Esophagus muscularis mucosa (tissue), 4 donors: ENCODE measurements around the gene ZFP91. TPM values are rescaled to one million over a fixed set of nuclear protein-coding genes. Genes with fewer than 3 reads are reported as not detected.

Source experiments
- DNase-seq: peaks from one replicate; pipeline ENCODE4 v3.0.0-alpha.2; 2017; ENCODE audit errors: extremely low spot score
- H3K27ac ChIP-seq, 4 donors: fragments of 200-600 bp; sonication (generic); replicated peaks in 1 of 4; 1 replicate in 3 of 4; 2 replicates in 1 of 4; pipeline ENCODE4 v1.5.1; 2016 to 2019; ENCODE audit warnings: mild to moderate bottlenecking in 1 of 4
- H3K27me3 ChIP-seq, 4 donors: fragments of 200-600 bp; sonication (generic); one replicate each; pipeline versions ENCODE4 v1.5.1 to v1.6.0; 2016 to 2019
- H3K36me3 ChIP-seq, 4 donors: fragments of 200-600 bp; sonication (generic); one replicate each; pipeline ENCODE4 v1.5.1; 2016 to 2019
- H3K4me1 ChIP-seq, 4 donors: fragments of 200-600 bp; sonication (generic); one replicate each; pipeline ENCODE4 v1.5.1; 2016 to 2019
- H3K4me3 ChIP-seq, 4 donors: fragments of 200-600 bp; sonication (generic); 1 replicate in 2 of 4; 2 replicates in 2 of 4; pipeline ENCODE4 v1.5.1; 2016 to 2019; ENCODE audit warnings: mild to moderate bottlenecking in 4 of 4, moderate library complexity in 1 of 4
- H3K9me3 ChIP-seq, 4 donors: fragments of 200-600 bp; sonication (generic); 1 replicate in 3 of 4; 2 replicates in 1 of 4; pipeline ENCODE4 v1.5.1; 2016 to 2019
- CTCF ChIP-seq, 3 experiments: fragments of 200-600 bp in 2 of 3; fragments of 450-650 bp in 1 of 3; sonication (generic) in 2 of 3; IDR thresholded peaks; one replicate each; pipeline ENCODE4 v1.5.1; 2017 to 2019; ENCODE audit warnings: antibody characterized with exemption in 3 of 3, mild to moderate bottlenecking in 2 of 3, moderate library complexity in 1 of 3
- EP300 ChIP-seq: sonication (generic); formaldehyde crosslinking; IDR thresholded peaks from one replicate; pipeline ENCODE4 v1.6.1; 2017; ENCODE audit warnings: antibody characterized with exemption
- POLR2A ChIP-seq: fragments of 450-650 bp; IDR thresholded peaks from one replicate; pipeline ENCODE4 v1.6.1; 2017; ENCODE audit warnings: antibody characterized with exemption, moderate library complexity, mild to moderate bottlenecking, low read depth
- POLR2AphosphoS5 ChIP-seq, 2 donors: sonication (generic); formaldehyde crosslinking; IDR thresholded peaks; one replicate each; pipeline ENCODE4 v1.6.1; 2017; ENCODE audit warnings: antibody characterized with exemption in 2 of 2
- WGBS: methylation state at CpG from one replicate; pipeline ENCODE4 v1.1.5; 2018; 5-methylcytosine and 5-hydroxymethylcytosine counted together
- intact Hi-C: fragments of 100-400 bp; cut with DNase I; formaldehyde crosslinking; loops from one replicate; pipeline ENCODE4 v1.15.1; 2023
- total RNA-seq, 4 donors: library from RNA; depleted of rRNA; stranded (reverse); fragments of >200 nt; gene quantifications; one replicate each; pipeline versions ENCODE4 v1.1.0 to v1.2.1, GENCODE V29; 2016

Gene ZFP91
- total RNA-seq, 4 donors from 2014 or later: 71.1 to 90.2 (median 77.7) TPM

- Histone ChIP-seq H3K4me1 (peaks cover 0 to 6% (median 4%) of the 10 kb centered on the region in 4 donors), H3K27ac (no peak overlapping the region), H3K36me3 (no peaks in the 10 kb centered on the region), H3K27me3 (no peaks in the 10 kb centered on the region), H3K9me3 (no peaks in the 10 kb centered on the region), H3K4me3 (no peak overlapping the region)
- DNase-seq: no peak
- TF ChIP-seq EP300 (no peak), CTCF (IDR thresholded peaks at IDR 0.05) (no peak), POLR2AphosphoS5 (IDR thresholded peaks at IDR 0.05) (no peak), POLR2A (no peak)
- intact Hi-C loops: loop anchor here (10.0 kb wide), 1 partner anchor 485 kb away; no protein-coding TSS in a partner anchor
Measured at GRCh38 chr11:58649623-58650022, 70.8 kb downstream of the ZFP91 start.

- WGBS: 67% methylated on average over 1 of the region's 1 CpG
- H3K36me3 ChIP-seq: no peaks in the 10 kb centered on the region
- no peaks in the 10 kb centered on the region for H3K9me3 ChIP-seq
- H3K4me3 ChIP-seq: no peak overlapping the region
- TF ChIP-seq POLR2A: no peak
- TF ChIP-seq EP300: no peak
- no peak for TF ChIP-seq POLR2AphosphoS5 (IDR thresholded peaks at IDR 0.05)
- no peak for TF ChIP-seq CTCF (IDR thresholded peaks at IDR 0.05)
- no peak overlapping the region for H3K27ac ChIP-seq
- H3K27me3 ChIP-seq: no peaks in the 10 kb centered on the region
- peaks cover 0 to 6% (median 4%) of the 10 kb centered on the region in 4 donors for H3K4me1 ChIP-seq
- no peak for DNase-seq
- intact Hi-C loops: loop anchor here (10.0 kb wide), 1 partner anchor 484 kb away; no protein-coding TSS in a partner anchor
Measured at GRCh38 chr11:58650496-58650895, 71.6 kb downstream of the ZFP91 start.

GRCh38 chr11:58652726-58653280, 73.9 kb downstream of the ZFP91 start:
- Histone ChIP-seq H3K27ac (no peak overlapping the region), H3K36me3 (no peaks in the 10 kb centered on the region), H3K4me1 (peaks cover 0 to 6% (median 4%) of the 10 kb centered on the region in 4 donors), H3K4me3 (no peak overlapping the region), H3K27me3 (no peaks in the 10 kb centered on the region), H3K9me3 (no peaks in the 10 kb centered on the region)
- intact Hi-C loops: loop anchor here (10.0 kb wide), 1 partner anchor 482 kb away; no protein-coding TSS in a partner anchor
- WGBS: 70% methylated on average over 2 of the region's 2 CpGs
- TF ChIP-seq CTCF (IDR thresholded peaks at IDR 0.05) (no peak), EP300 (no peak), POLR2AphosphoS5 (IDR thresholded peaks at IDR 0.05) (no peak), POLR2A (no peak)
- peak; percentile 37 for DNase-seq

GRCh38 chr11:58654079-58654907, 75.4 kb downstream of the ZFP91 start:
- H3K27ac ChIP-seq: no peak overlapping the region

More at GRCh38 chr11:58654079-58654907, 75.4 kb downstream of the ZFP91 start:
- peak; percentile 93 for DNase-seq
- H3K4me1 ChIP-seq: peaks cover 0 to 6% (median 4%) of the 10 kb centered on the region in 4 donors
- 30% methylated on average over 12 of the region's 12 CpGs for WGBS
- H3K4me3 ChIP-seq: no peak overlapping the region
- no peaks in the 10 kb centered on the region for H3K27me3 ChIP-seq
- peak; percentile 77 to 87 (median 82) for TF ChIP-seq CTCF (IDR thresholded peaks at IDR 0.05)
- TF ChIP-seq POLR2A: no peak
- intact Hi-C loops: loop anchor here (10.0 kb wide), 1 partner anchor 481 kb away; no protein-coding TSS in a partner anchor
- H3K9me3 ChIP-seq: no peaks in the 10 kb centered on the region
- H3K36me3 ChIP-seq: no peaks in the 10 kb centered on the region
